ENCODE results near the gene DCP2. TPM values are rescaled to one million over a fixed set of nuclear protein-coding genes. Genes with fewer than 3 reads are reported as not detected.

Gene DCP2
- total and polyA plus RNA-seq, 10 of the 15 experiments (the other 5 are each of a cell fraction or from before 2014, with no cell fraction given) = 23.4 to 81.6 (median 47.4) TPM

GRCh38 chr5:112995764-112996618, 19.4 kb downstream of the DCP2 start:
- ChIA-PET CTCF (interaction anchor here (0.6 to 3.6 kb wide), 89 partner anchors 10 to 616 kb away, joined by 3 to 79 read pairs (median 4); partner anchors contain the start of genes DCP2, SRP19 and YTHDC2), POLR2A (interaction anchor here (0.6 to 1.9 kb wide), 3 partner anchors 8 to 28 kb away, joined by 3 to 6 read pairs (median 5); no protein-coding TSS in a partner anchor), RAD21 (ENCODE audit: unreplicated experiment) (interaction anchor here (0.6 to 2.9 kb wide), 36 partner anchors 9 to 616 kb away, joined by 3 to 19 read pairs (median 4); partner anchors contain the start of gene YTHDC2), SMC1A (ENCODE audit: uncharacterized antibody, unreplicated experiment) (interaction anchor here (0.6 to 3.5 kb wide), 34 partner anchors 10 to 610 kb away, joined by 3 to 30 read pairs (median 4); partner anchors contain the start of genes DCP2 and YTHDC2)
- ATAC-seq (peak; percentile 95), DNase-seq (ENCODE audit: low read depth, low spot score) (no peak), FAIRE-seq (peak; percentile 90)
- Histone ChIP-seq H4K20me1 (ENCODE audit: control insufficient read depth, insufficient read depth) (no peaks in the 10 kb centered on the region), H3K4me2 (ENCODE audit: control insufficient read depth, insufficient read depth) (no peak overlapping the region), H3K9me3 (replicated peaks; ENCODE audit: control insufficient read depth, insufficient read depth, low read length) (no peaks in the 10 kb centered on the region), H3K4me1 (ENCODE audit: control insufficient read depth, insufficient read depth, low read length) (no peaks in the 10 kb centered on the region), H3K79me2 (ENCODE audit: control insufficient read depth, insufficient read depth, low read length) (peaks cover 20% of the 10 kb centered on the region), H3K36me3 (ENCODE audit: control insufficient read depth in 2 of 2, insufficient read depth in 2 of 2, low read length in 1 of 2) (peaks cover 4 to 6% of the 10 kb centered on the region in 2 experiments; a peak in 2 of 4 replicates), H3K27me3 (replicated peaks in 1 of 2; ENCODE audit: control insufficient read depth in 2 of 2, insufficient read depth in 2 of 2, low read length in 1 of 2) (no peaks in the 10 kb centered on the region), H2AFZ (ENCODE audit: control insufficient read depth, low read depth, low read length) (no peak overlapping the region), H3K27ac (ENCODE audit: control insufficient read depth, insufficient read depth) (no peak overlapping the region), H3K4me3 (no peak overlapping the region), H3K9ac (ENCODE audit: control insufficient read depth, insufficient read depth, low read length) (no peak overlapping the region)
- intact Hi-C loops (cut with micrococcal nuclease; ENCODE audit: unreplicated experiment) = loop anchor here (1.0 to 5.0 kb wide), 4 partner anchors 335 to 610 kb away; no protein-coding TSS in a partner anchor
- in situ Hi-C loops (cut with MboI) = loop anchor here (25.0 kb wide), 1 partner anchor 1416 kb away; no protein-coding TSS in a partner anchor
- TF ChIP-seq MEF2A (IDR thresholded peaks at IDR 0.05; ENCODE audit: insufficient read depth, low read depth, low read length) (0 out of 2 replicates have a peak, but pooled peaks have one; percentile 14), SMARCA5 (IDR thresholded peaks at IDR 0.05) (no peak), SMC3 (IDR thresholded peaks at IDR 0.05; ENCODE audit: borderline replicate concordance, low read length) (peak; percentile 83), RELA (IDR thresholded peaks at IDR 0.05; ENCODE audit: borderline replicate concordance, partially characterized antibody) (no peak), POU2F2 (IDR thresholded peaks at IDR 0.05; ENCODE audit: borderline replicate concordance, low read depth, low read length) (0 out of 3 replicates have a peak, but pooled peaks have one; percentile 17), SRF (IDR thresholded peaks at IDR 0.05; ENCODE audit: low read depth in 2 of 2, low read length in 2 of 2) (no peak), WRNIP1 (IDR thresholded peaks at IDR 0.05; ENCODE audit: borderline replicate concordance, low read depth, low read length) (no peak), HDAC2 (IDR thresholded peaks at IDR 0.05) (no peak), MTA2 (IDR thresholded peaks at IDR 0.05; ENCODE audit: low read depth) (no peak), TARDBP (IDR thresholded peaks at IDR 0.05; ENCODE audit: borderline replicate concordance) (no peak), CTCF (IDR thresholded peaks at IDR 0.05 in 2 of 3, conservative IDR thresholded peaks at IDR 0.05 in 1 of 3; ENCODE audit: control insufficient read depth in 2 of 3, extremely low read depth in 1 of 3, insufficient read depth in 1 of 3, low read depth in 3 of 3, low read length in 3 of 3) (peak; percentile 79 to 93 (median 90)), RAD21 (IDR thresholded peaks at IDR 0.05; ENCODE audit: insufficient read depth, low read depth, low read length) (peak; percentile 88), BMI1 (IDR thresholded peaks at IDR 0.05; ENCODE audit: borderline replicate concordance) (no peak), SKIL (IDR thresholded peaks at IDR 0.05; ENCODE audit: low read depth, poor library complexity, severe bottlenecking) (peak; percentile 39)
- TF ChIP-seq, protein P1, sequence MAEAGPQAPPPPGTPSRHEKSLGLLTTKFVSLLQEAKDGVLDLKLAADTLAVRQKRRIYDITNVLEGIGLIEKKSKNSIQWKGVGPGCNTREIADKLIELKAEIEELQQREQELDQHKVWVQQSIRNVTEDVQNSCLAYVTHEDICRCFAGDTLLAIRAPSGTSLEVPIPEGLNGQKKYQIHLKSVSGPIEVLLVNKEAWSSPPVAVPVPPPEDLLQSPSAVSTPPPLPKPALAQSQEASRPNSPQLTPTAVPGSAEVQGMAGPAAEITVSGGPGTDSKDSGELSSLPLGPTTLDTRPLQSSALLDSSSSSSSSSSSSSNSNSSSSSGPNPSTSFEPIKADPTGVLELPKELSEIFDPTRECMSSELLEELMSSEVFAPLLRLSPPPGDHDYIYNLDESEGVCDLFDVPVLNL (IDR thresholded peaks at IDR 0.05; ENCODE audit: low read depth, low read length) = no peak
- WGBS (ENCODE audit: insufficient coverage, insufficient replicate concordance, low lambda C conversion rate, missing lambda C conversion rate) = 29% methylated on average over 7 of the region's 7 CpGs
- no TSS peak for BruUV-seq (replicated peaks)
